Stimulated activated CD4-positive, alpha-beta T cell treated with anti-CD3 and anti-CD28 coated beads, TNF-alpha, amount 100 ng/mL, for 24 hours (primary cell): ENCODE measurements around the gene DPYSL3.

Experiments used
- DNase-seq, 3 experiments: peaks; one replicate each; pipeline ENCODE4 v3.0.0-alpha.2; 2020; ENCODE audit warnings: low read depth in 3 of 3

The DPYSL3 gene

GRCh38 chr5:147403651-147404640 is 105.9 kb downstream of the DPYSL3 start:
- DNase-seq = no peak

DNA sequence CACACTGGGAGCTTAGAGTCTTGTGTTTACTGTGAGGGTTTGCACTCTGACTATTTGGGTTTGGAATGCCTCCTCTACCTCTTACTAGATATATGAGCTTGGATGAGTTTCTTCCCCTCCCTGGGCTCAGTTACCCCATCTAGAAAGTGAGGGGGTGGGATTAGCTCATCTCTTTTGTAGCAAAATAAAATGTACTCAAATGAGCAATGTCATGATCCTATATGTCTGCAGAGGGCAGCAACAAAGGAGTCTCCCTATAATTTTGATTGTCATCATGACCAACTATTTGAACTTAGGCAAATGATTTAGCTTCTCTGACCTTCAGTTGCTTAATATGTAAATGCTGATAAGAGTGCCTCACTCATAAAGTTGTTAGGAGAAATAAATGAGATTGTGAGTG is 109.0 kb downstream of the DPYSL3 start:
- DNase-seq = no peak

- DNase-seq = no peak
Measured at GRCh38 chr5:147400126-147400809, 109.6 kb downstream of the DPYSL3 start.

GRCh38 chr5:147398860-147399259 is 111.0 kb downstream of the DPYSL3 start:
- no peak for DNase-seq

- DNase-seq = no peak
Measured at GRCh38 chr5:147397616-147398015, 112.3 kb downstream of the DPYSL3 start.

DNA sequence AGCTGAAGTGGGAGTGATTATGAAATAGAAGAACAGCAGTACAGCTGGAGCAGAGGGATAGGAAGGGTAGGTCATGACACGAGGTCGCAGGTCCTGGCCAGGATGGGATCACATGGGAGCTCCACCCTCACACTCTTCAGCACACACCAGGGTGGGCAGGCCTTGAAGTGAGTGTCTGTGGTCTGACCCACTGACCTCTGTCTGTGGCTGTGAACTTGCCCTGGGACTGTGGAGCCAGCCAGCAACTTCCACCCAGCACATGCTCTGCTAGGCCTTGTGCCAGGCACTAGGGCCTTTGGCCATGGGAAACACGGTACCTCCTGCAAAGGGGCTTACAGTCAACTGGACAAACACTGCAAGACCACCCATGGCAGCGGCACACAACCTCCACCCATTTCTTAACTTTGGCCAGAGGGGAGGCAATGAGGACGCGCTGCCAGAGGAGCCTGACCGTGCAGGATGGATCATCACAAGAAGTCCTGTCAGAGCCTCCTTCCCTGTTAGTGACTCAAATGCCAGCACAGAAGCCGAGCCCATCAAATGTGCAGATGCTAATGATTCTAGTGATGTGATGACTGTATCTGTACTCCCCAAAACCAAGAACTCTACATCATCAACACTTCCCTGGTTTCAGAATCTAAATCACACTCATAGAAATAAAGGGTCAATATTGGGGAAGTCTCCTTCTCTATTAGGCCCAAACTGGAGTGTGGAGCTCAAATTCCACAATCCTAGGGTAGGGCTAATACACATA is 113.6 kb downstream of the DPYSL3 start:
- no peak for DNase-seq

DNA sequence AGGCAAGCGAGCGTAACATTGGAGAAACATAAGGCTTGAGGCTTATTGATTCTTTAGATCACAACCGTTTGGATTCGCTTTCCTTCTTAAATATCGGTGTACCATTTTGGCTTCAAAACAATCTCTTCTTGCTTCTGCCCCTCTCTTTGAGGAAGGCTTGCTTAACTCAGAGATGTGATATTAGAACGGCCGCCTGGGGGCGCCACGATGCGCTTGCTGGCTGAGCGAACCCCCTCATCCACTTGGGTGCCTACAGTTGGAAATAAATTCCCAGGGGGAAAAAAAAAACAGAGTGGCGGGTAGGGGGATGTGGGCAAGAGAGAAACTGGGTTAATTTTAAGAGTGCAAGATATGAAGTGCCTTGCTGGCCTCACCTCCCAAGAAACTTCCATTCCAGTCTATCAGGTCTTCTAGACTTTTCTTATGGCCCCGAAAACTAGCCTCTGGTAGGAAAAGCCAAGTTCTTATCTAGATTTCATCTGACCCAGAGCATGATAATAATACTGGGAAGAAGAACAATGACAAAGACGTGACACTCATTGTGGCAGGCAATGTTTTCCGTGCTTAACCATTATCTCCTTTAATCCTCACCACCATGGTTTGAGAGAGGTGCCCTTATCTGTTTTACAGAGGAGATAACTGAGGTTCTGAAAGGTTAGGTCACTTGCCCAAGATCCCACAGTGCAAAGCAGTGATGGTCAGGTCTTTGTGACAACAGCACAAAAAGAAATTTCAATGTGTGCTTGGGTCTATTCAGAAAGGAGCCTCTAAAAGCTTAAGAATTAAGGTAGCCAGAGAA is 115.8 kb downstream of the DPYSL3 start:
- DNase-seq = no peak

DNA sequence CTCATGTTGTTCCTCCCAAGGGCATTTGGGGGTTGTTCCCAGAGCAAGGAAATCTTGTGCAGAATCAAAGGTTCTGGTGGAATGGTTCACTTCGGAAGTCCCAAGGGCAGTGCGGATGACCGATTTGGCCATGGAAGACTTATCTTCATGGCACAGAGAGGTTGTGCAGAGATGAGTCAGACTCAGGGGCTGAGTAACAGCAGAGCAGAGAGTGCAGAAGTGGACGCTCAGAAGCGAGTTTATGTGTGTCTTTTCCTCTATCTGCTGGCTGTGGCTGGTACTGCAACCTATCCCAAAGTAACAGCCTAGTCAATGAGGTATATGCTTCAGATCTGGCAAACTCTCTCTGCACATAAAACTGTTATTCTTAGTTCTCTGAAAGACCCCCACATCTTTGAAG is 118.1 kb downstream of the DPYSL3 start:
- DNase-seq = no peak

DNA sequence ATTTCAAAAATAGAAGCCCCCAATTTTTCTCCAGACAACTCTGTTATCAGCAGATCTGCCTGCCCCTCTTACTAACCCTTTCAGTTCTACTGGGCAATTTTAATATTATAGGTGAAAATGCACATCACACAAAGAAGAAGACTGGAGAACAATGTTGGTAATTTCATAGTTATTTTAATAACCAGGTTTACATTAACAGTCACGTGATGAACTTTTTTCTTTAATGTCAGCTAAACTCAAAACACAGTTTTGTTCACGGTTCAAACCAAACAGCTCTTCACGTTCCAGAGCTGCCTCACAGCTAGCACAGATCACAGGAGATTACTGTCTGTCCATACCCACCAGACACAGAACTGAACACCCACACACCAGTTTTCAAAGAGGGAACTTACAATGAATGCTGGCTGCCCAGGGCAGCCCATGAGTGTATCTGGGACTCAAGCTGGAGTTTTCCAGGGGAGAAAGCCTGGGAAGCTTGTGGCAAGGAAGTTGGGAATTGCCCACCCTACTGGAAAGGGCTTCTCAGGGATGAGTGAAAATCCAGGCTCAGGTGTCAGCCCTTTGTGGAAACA is 119.1 kb downstream of the DPYSL3 start:
- DNase-seq = no peak

DNA sequence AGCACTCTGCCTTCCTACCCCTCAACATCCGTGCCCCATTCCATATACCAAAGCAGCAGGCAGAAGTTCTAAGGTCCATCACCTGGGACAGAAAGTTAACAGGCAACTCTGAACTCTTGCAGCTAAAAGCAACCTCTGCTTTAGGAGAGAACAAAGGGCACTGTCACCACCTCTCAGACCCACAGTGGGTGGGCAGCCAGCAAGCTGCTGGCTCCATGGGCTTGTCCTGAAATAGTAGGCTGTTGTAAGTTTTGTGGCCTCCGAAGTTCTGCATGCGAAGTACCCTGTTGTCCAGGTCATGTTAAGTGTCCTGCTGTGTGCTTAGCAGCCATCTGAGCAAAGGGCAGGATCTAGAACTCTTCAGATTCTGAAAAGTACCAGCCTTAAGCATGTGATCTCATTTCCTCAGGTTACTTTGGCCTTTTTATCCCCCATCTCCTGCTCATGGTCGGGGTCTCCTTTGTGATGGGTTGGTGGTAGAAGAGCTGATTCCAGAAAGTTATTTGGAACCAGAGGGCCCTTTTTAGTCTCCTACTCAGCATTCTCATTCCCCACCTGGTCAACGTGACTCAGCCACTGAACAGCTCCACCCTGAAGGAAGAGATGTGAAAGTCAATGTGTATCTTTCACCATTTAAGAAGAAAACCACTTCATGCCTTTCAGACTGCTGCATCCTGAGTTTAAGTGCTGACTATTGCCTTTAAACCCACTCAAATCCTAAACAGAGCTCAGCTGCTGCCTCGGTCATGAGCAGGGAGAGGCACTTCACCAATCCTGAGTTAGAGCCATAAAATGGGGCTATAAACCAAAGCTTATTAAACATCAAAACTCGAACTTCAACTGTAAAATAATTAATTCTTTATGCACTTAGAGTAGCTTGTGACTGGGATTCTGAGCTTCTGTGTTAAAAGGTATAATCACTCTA is 121.4 kb downstream of the DPYSL3 start:
- DNase-seq = no peak

GRCh38 chr5:147387109-147387508 is 122.8 kb downstream of the DPYSL3 start:
- DNase-seq = no peak

- no peak for DNase-seq
Measured at GRCh38 chr5:147384346-147385193, 125.3 kb downstream of the DPYSL3 start.

- DNase-seq = no peak
Measured at GRCh38 chr5:147382776-147383175, 127.1 kb downstream of the DPYSL3 start.

DNA sequence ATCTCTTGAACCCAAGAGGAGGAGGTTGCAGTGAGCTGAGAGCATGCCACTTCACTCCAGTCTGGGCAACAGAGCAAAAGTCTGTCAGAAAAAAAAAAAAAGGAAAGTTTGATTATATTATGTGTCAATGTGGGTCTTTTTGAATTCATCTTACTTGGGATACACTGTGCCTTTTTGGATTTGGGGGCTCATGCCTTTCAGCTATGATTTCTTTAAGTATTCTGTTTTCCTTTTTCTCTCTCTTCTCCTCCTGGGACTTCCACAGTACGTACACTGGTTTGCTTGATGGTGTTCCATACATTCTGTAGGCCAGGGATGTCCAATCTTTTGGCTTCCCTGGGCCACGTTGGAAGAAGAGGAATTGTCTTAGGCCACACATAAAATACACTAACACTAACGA is 128.3 kb downstream of the DPYSL3 start:
- DNase-seq = no peak

- no peak for DNase-seq
Measured at GRCh38 chr5:147377682-147378081, 132.2 kb downstream of the DPYSL3 start.

DNA sequence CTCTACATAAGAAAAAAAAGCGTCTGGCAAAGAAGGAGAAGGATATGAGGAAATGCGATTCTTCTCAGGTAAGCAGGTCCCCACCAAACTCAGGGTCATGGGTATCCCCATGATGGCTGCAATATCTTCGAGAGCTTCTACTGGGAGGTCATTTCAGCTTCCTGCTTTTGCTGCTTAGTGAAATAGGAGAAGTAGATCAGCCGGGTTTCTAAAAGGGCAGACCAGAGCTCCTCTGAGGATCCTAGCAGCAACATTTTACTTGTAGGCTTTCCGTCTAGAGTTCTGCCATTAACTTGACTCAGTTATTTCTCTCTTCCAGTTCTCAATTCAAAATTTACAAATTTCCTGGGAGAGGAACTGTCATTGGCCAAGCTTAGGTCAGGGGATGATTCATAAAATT is 134.7 kb downstream of the DPYSL3 start:
- DNase-seq = no peak

DNA sequence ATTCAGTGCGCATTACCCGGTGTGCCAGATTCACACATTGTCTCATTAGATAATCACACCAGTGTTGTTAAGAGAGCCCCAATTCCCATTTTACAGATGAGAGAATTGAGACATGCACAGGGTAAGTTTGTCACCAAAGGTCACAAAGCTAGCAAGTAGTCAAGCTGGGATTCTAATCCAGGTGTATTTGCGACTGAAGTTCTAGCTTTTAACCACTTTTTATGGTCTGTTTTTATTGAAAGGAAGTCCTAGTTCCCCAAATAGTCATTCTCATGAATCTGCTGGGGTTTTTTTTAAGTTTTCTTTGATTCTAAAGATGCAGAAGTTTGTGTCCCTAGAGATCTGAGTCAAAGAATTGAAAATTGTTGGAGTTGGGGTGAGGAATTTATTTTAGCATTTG is 136.5 kb downstream of the DPYSL3 start:
- no peak for DNase-seq

DNA sequence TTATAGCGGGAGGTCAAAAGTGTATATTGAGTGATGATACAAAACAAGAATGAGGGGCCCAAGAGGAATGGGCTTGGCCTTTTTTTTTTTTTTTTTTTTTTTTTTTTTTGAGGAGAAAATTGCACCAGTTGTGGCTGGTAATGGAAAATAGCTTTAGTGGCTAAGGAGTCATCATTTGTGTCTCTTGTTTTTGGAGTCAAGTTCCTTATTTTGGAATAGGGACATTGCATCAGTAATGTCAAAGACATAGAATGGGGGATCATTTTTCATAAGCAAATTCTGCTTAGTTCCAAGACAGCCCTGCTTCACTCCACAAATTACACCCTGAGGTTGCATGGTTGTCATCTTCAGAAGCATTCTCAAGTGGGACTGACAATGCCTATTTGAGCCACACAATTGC is 137.7 kb downstream of the DPYSL3 start:
- DNase-seq = no peak

DNA sequence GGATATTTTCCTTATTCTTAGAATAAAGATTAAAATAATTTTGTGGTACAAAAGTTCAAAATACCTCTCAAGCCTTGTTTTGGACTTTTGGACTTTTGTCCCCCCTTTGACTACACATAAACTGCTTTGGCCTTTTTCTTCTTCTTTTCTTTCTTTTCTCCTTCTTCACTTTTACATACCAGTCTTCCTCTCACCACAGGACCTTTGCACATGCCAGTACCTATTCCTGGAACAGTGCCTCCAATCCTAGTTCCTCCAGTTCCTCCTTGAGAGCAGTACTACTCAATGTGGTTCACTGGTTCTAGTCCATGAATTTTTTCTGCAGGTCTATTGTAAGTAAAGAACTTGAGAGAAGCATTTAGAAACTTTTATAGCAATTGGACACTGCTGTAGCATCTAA is 138.6 kb downstream of the DPYSL3 start:
- no peak for DNase-seq
